ENCODE results near the gene IFT27.

DNA sequence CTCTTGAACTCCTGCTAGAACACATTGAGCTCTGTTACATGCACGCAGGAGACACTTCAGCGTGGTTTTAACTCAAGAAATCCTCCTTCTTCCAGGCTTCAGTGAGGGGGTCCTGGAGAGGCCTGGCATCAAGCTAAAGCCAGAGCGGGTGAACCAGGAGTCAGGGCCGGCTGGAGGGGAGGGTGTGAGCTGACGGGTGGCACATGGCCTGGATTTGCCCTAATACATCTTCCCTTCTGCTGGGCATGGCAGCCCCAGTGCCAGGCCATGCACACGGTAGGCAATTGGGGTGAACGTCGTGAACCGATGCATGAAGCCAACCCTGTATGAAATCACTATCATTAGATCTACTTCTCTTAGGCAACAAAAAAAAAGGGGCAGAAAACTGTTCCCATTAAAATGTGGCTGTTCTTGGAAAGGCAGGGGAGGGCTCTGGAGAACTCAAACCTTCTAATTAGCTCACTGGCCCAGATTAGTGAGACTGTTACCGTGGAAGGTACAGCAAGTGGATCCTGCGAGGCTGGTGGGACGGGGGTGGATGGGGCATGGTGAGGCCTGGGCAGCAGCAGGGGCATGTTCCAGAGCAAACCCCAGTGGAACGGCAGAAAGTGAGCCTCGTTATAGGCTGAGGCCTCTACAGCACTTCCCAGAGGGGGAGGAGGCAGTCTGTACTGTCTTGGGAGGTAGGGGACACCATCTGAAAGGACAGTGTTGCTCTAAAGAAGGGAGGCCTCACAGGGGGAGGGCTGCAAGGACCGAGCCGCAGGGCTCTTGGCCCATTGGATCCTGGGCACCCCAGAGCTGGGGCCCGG, 10.6 kb downstream of the IFT27 start:
- no peak for TF ChIP-seq POLR2AphosphoS5 (IDR thresholded peaks at IDR 0.05)
- TF ChIP-seq, protein P1, sequence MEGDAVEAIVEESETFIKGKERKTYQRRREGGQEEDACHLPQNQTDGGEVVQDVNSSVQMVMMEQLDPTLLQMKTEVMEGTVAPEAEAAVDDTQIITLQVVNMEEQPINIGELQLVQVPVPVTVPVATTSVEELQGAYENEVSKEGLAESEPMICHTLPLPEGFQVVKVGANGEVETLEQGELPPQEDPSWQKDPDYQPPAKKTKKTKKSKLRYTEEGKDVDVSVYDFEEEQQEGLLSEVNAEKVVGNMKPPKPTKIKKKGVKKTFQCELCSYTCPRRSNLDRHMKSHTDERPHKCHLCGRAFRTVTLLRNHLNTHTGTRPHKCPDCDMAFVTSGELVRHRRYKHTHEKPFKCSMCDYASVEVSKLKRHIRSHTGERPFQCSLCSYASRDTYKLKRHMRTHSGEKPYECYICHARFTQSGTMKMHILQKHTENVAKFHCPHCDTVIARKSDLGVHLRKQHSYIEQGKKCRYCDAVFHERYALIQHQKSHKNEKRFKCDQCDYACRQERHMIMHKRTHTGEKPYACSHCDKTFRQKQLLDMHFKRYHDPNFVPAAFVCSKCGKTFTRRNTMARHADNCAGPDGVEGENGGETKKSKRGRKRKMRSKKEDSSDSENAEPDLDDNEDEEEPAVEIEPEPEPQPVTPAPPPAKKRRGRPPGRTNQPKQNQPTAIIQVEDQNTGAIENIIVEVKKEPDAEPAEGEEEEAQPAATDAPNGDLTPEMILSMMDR (IDR thresholded peaks at IDR 0.05) = no peak

All from gastroesophageal sphincter (tissue), 3 donors.